Liver (tissue), 9 donors: Measurements from ENCODE around the gene CARD16. TPM values are rescaled to one million over a fixed set of nuclear protein-coding genes. Genes with fewer than 3 reads are reported as not detected.

ENCODE experiments used
- DNase-seq: peaks from one replicate; pipeline ENCODE4 v3.0.0-alpha.2; 2017; ENCODE audit warnings: low spot score
- H3K27ac ChIP-seq, 2 donors: one replicate each; pipeline ENCODE4 v1.7.0; 2013; ENCODE audit warnings: inconsistent platforms in 2 of 2, low read length in 2 of 2, control low read depth in 1 of 2, low read depth in 1 of 2, mild to moderate bottlenecking in 1 of 2
- H3K27me3 ChIP-seq, 4 donors: one replicate each; pipeline versions ENCODE4 v1.6.1 to v1.7.0; 2013; ENCODE audit warnings: low read length in 3 of 4, inconsistent platforms in 1 of 4, mild to moderate bottlenecking in 1 of 4, moderate library complexity in 1 of 4; ENCODE audit not compliant: control insufficient read depth in 4 of 4, insufficient read depth in 4 of 4
- H3K36me3 ChIP-seq, 4 donors: one replicate each; pipeline versions ENCODE4 v1.6.1 to v1.7.0; 2013; ENCODE audit warnings: low read length in 3 of 4, mild to moderate bottlenecking in 3 of 4, low read depth in 1 of 4, moderate library complexity in 1 of 4; ENCODE audit not compliant: control insufficient read depth in 4 of 4, insufficient read depth in 3 of 4
- H3K4me1 ChIP-seq, 4 donors: one replicate each; pipeline versions ENCODE4 v1.6.1 to v1.7.0; 2013; ENCODE audit warnings: low read length in 3 of 4, mild to moderate bottlenecking in 3 of 4, moderate library complexity in 1 of 4; ENCODE audit not compliant: control insufficient read depth in 4 of 4, insufficient read depth in 4 of 4
- H3K4me3 ChIP-seq, 3 donors: one replicate each; pipeline versions ENCODE4 v1.6.1 to v1.7.0; 2013; ENCODE audit warnings: low read length in 3 of 3, control low read depth in 1 of 3, low read depth in 1 of 3, mild to moderate bottlenecking in 1 of 3
- H3K9ac ChIP-seq, 2 donors: one replicate each; pipeline ENCODE4 v1.7.0; 2013; ENCODE audit warnings: low read length in 2 of 2, mild to moderate bottlenecking in 2 of 2, moderate library complexity in 2 of 2, control low read depth in 1 of 2, low read depth in 1 of 2
- H3K9me3 ChIP-seq, 4 donors: one replicate each; pipeline versions ENCODE4 v1.6.1 to v1.7.0; 2013; ENCODE audit warnings: low read length in 3 of 4; ENCODE audit not compliant: control insufficient read depth in 4 of 4
- EGR1 ChIP-seq, 2 donors: IDR thresholded peaks; 2 replicates each; pipeline ENCODE4 v1.6.1; 2016 to 2018; ENCODE audit warnings: antibody characterized with exemption in 2 of 2, low read depth in 2 of 2
- FOXA2 ChIP-seq: IDR thresholded peaks from 2 replicates; pipeline ENCODE4 v1.6.1; 2016; ENCODE audit warnings: antibody characterized with exemption
- HNF4A ChIP-seq, 2 donors: conservative IDR thresholded peaks; 2 replicates each; pipeline ENCODE4 v1.6.1; 2016; ENCODE audit warnings: antibody characterized with exemption in 2 of 2, mild to moderate bottlenecking in 2 of 2
- NR2F2 ChIP-seq: IDR thresholded peaks from 2 replicates; pipeline ENCODE4 v1.6.1; 2016; ENCODE audit warnings: antibody characterized with exemption
- RAD21 ChIP-seq, 2 donors: IDR thresholded peaks; 2 replicates each; pipeline ENCODE4 v1.6.1; 2016; ENCODE audit warnings: antibody characterized with exemption in 2 of 2, mild to moderate bottlenecking in 2 of 2
- RXRA ChIP-seq, 2 donors: IDR thresholded peaks; 2 replicates each; pipeline ENCODE4 v1.6.1; 2017 to 2018; ENCODE audit warnings: antibody characterized with exemption in 2 of 2, mild to moderate bottlenecking in 1 of 2
- SP1 ChIP-seq: IDR thresholded peaks from 2 replicates; pipeline ENCODE4 v1.6.1; 2018; ENCODE audit warnings: antibody characterized with exemption, mild to moderate bottlenecking
- WGBS: extraction: QIAGEN DNeasy Blood & Tissue Kit; methylation state at CpG from one replicate; pipeline ENCODE4 v1.1.7; 2013; 5-methylcytosine and 5-hydroxymethylcytosine counted together
- polyA plus RNA-seq, 2 donors: library from polyadenylated mRNA; stranded (reverse) in 1 of 2; unstranded in 1 of 2; fragments of 200-250 nt in 1 of 2; fragments of >200 nt in 1 of 2; fragmentation: Nextera tagmentation in 1 of 2; extraction: Ambion mirVana in 1 of 2; gene quantifications; one replicate each; pipeline versions ENCODE4 v1.2.1 to v1.2.3, GENCODE V29; 2013 to 2015
- total RNA-seq, 2 donors: library from RNA; depleted of rRNA; stranded (reverse); fragments of >200 nt; gene quantifications; one replicate each; pipeline ENCODE4 v1.2.3, GENCODE V29; 2014
- TF ChIP-seq, protein P1 (sequence below): fragments of 150-350 bp; IDR thresholded peaks from 2 replicates; pipeline ENCODE4 v1.5.1; 2017; ENCODE audit warnings: improper control_type of control experiment, low read depth, low read length; ENCODE audit not compliant: missing input control
- TF ChIP-seq, protein P2 (sequence below): IDR thresholded peaks from 2 replicates; pipeline ENCODE4 v1.6.1; 2016; ENCODE audit warnings: antibody characterized with exemption
- TF ChIP-seq, protein P3 (sequence below): IDR thresholded peaks from 2 replicates; pipeline ENCODE4 v1.6.1; 2016; ENCODE audit warnings: antibody characterized with exemption
- TF ChIP-seq, protein P4 (sequence below): IDR thresholded peaks from 2 replicates; pipeline ENCODE4 v1.6.1; 2016; ENCODE audit warnings: antibody characterized with exemption, mild to moderate bottlenecking
- donor health status: healthy.
- donor health status: healthy.
- donor health status: healthy.
- donor health status: healthy.
- donor health status: healthy.

CARD16 gene
- total and polyA plus RNA-seq, 4 donors: 5.1 to 10.0 (median 8.7) TPM

DNA sequence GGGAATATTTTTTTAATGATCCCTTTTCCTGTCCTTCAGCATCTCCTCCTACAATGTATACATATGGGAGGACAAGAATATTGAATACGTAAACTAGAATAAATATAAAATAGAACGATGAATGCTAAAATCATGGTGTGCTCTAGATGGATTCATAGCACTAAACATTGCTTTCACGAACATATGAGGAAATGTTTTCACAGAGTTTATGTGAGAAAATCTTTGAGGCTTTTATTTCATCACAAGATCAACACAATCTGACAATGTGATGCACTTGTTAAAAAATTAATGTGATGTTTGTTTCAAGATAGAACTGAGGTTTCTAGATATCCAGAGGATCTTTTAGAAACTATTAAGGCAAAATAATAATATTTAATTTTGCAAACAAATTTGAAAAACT lies 3.0 kb downstream of the CARD16 start:
- Histone ChIP-seq H3K9me3 (no peaks in the 10 kb centered on the region), H3K9ac (no peak overlapping the region), H3K4me1 (peaks cover 0 to 4% (median under 1%) of the 10 kb centered on the region in 4 donors), H3K27me3 (no peaks in the 10 kb centered on the region), H3K36me3 (no peaks in the 10 kb centered on the region), H3K27ac (no peak overlapping the region), H3K4me3 (no peak overlapping the region)
- DNase-seq: no peak
- 87% methylated on average over 3 of the region's 3 CpGs for WGBS
- TF ChIP-seq, protein P1, sequence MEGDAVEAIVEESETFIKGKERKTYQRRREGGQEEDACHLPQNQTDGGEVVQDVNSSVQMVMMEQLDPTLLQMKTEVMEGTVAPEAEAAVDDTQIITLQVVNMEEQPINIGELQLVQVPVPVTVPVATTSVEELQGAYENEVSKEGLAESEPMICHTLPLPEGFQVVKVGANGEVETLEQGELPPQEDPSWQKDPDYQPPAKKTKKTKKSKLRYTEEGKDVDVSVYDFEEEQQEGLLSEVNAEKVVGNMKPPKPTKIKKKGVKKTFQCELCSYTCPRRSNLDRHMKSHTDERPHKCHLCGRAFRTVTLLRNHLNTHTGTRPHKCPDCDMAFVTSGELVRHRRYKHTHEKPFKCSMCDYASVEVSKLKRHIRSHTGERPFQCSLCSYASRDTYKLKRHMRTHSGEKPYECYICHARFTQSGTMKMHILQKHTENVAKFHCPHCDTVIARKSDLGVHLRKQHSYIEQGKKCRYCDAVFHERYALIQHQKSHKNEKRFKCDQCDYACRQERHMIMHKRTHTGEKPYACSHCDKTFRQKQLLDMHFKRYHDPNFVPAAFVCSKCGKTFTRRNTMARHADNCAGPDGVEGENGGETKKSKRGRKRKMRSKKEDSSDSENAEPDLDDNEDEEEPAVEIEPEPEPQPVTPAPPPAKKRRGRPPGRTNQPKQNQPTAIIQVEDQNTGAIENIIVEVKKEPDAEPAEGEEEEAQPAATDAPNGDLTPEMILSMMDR: no peak
- TF ChIP-seq EGR1 (IDR thresholded peaks at IDR 0.05; ENCODE audit: low read depth in 2 of 2) (no peak), SP1 (no peak)

DNA sequence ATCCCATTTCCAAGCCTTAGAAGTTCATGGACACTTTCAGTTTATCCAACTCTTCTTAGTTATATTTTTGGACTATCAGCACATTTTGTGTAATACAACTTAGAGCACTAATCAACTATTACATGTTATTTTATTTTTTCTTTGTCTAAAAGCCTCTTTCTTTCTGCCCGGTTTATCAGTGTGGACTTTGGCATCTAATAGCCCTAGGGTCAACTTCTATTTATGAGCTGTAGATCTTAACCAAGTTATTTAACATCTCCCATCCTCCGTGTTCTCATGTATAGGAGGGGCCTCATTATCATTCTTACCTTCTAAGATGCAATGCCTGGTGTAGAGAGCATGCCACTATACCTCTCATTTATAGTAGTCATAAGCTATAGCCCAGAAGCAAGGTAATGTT lies 4.4 kb downstream of the CARD16 start:
- WGBS: 43% methylated on average over 2 of the region's 2 CpGs
- Histone ChIP-seq H3K9me3 (no peaks in the 10 kb centered on the region), H3K4me3 (no peak overlapping the region), H3K9ac (no peak overlapping the region), H3K4me1 (peaks cover 0 to 5% (median 1%) of the 10 kb centered on the region in 4 donors), H3K27ac (no peak overlapping the region), H3K36me3 (no peaks in the 10 kb centered on the region), H3K27me3 (no peaks in the 10 kb centered on the region)
- TF ChIP-seq NR2F2: no peak
- no peak for TF ChIP-seq EGR1 (IDR thresholded peaks at IDR 0.05; ENCODE audit: low read depth in 2 of 2)
- no peak for TF ChIP-seq HNF4A (conservative IDR thresholded peaks at IDR 0.05)
- TF ChIP-seq, protein P2, sequence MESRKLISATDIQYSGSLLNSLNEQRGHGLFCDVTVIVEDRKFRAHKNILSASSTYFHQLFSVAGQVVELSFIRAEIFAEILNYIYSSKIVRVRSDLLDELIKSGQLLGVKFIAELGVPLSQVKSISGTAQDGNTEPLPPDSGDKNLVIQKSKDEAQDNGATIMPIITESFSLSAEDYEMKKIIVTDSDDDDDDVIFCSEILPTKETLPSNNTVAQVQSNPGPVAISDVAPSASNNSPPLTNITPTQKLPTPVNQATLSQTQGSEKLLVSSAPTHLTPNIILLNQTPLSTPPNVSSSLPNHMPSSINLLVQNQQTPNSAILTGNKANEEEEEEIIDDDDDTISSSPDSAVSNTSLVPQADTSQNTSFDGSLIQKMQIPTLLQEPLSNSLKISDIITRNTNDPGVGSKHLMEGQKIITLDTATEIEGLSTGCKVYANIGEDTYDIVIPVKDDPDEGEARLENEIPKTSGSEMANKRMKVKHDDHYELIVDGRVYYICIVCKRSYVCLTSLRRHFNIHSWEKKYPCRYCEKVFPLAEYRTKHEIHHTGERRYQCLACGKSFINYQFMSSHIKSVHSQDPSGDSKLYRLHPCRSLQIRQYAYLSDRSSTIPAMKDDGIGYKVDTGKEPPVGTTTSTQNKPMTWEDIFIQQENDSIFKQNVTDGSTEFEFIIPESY: no peak
- TF ChIP-seq, protein P3, sequence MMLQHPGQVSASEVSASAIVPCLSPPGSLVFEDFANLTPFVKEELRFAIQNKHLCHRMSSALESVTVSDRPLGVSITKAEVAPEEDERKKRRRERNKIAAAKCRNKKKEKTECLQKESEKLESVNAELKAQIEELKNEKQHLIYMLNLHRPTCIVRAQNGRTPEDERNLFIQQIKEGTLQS: no peak
- TF ChIP-seq RXRA (IDR thresholded peaks at IDR 0.05): no peak
- TF ChIP-seq RAD21 (IDR thresholded peaks at IDR 0.05): no peak
- TF ChIP-seq, protein P4, sequence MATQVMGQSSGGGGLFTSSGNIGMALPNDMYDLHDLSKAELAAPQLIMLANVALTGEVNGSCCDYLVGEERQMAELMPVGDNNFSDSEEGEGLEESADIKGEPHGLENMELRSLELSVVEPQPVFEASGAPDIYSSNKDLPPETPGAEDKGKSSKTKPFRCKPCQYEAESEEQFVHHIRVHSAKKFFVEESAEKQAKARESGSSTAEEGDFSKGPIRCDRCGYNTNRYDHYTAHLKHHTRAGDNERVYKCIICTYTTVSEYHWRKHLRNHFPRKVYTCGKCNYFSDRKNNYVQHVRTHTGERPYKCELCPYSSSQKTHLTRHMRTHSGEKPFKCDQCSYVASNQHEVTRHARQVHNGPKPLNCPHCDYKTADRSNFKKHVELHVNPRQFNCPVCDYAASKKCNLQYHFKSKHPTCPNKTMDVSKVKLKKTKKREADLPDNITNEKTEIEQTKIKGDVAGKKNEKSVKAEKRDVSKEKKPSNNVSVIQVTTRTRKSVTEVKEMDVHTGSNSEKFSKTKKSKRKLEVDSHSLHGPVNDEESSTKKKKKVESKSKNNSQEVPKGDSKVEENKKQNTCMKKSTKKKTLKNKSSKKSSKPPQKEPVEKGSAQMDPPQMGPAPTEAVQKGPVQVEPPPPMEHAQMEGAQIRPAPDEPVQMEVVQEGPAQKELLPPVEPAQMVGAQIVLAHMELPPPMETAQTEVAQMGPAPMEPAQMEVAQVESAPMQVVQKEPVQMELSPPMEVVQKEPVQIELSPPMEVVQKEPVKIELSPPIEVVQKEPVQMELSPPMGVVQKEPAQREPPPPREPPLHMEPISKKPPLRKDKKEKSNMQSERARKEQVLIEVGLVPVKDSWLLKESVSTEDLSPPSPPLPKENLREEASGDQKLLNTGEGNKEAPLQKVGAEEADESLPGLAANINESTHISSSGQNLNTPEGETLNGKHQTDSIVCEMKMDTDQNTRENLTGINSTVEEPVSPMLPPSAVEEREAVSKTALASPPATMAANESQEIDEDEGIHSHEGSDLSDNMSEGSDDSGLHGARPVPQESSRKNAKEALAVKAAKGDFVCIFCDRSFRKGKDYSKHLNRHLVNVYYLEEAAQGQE: no peak
- TF ChIP-seq, protein P1: no peak
- no peak for TF ChIP-seq FOXA2
- TF ChIP-seq SP1: no peak
- no peak for DNase-seq
